Ishikawa (cell line): ENCODE measurements around the gene KASH5.

ENCODE experiments used
- CEBPB ChIP-seq: IDR thresholded peaks from 2 replicates; pipeline ENCODE4 v1.6.1; 2012
- EGR1 ChIP-seq: IDR thresholded peaks from 2 replicates; pipeline ENCODE4 v1.6.1; 2012
- EP300 ChIP-seq: IDR thresholded peaks from 2 replicates; pipeline ENCODE4 v1.6.1; 2012; ENCODE audit warnings: borderline replicate concordance
- FOXM1 ChIP-seq: IDR thresholded peaks from 2 replicates; pipeline ENCODE4 v1.6.1; 2012; ENCODE audit warnings: low read depth, borderline replicate concordance
- RAD21 ChIP-seq: IDR thresholded peaks from 2 replicates; pipeline ENCODE4 v1.6.1; 2012; ENCODE audit warnings: low read depth
- TAF1 ChIP-seq: IDR thresholded peaks from 2 replicates; pipeline ENCODE4 v1.6.1; 2012; ENCODE audit warnings: low read depth, mild to moderate bottlenecking
- TCF12 ChIP-seq: IDR thresholded peaks from 2 replicates; pipeline ENCODE4 v1.6.1; 2012; ENCODE audit warnings: low read depth
- YY1 ChIP-seq: IDR thresholded peaks from 2 replicates; pipeline ENCODE4 v1.6.1; 2012; ENCODE audit warnings: low read depth
- ZBTB7A ChIP-seq: IDR thresholded peaks from 2 replicates; pipeline ENCODE4 v1.6.1; 2012; ENCODE audit warnings: low read depth
- TF ChIP-seq, protein P1 (sequence below): IDR thresholded peaks from 2 replicates; pipeline ENCODE4 v1.6.1; 2012
- TF ChIP-seq, protein P2 (sequence below): IDR thresholded peaks from 2 replicates; pipeline ENCODE4 v1.6.1; 2012; ENCODE audit warnings: low read depth, mild to moderate bottlenecking
- TF ChIP-seq, protein P3 (sequence below): IDR thresholded peaks from 2 replicates; pipeline ENCODE4 v1.6.1; 2012

DNA sequence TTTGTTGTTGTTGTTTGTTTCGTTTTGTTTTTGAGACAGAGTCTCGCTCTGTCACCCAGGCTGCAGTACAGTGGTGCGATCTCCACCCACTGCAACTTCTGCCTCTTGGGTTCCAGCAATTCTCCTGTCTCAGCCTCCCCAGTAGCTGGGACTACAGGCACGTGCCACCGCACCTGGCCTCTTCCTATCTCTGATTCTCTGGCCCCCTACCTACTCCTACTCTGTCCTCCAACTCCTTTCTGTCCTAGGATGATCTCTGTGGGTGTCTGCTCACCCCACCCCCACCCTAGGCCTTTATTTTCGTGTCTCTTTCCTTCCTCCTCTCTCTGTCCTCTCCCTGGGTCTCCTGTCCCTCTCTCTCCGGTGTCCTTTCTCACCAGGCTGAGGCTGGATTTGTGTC, 62.4 kb downstream of the KASH5 start:
- TF ChIP-seq TAF1: no peak
- no peak for TF ChIP-seq TCF12
- TF ChIP-seq EP300: no peak
- TF ChIP-seq, protein P1, sequence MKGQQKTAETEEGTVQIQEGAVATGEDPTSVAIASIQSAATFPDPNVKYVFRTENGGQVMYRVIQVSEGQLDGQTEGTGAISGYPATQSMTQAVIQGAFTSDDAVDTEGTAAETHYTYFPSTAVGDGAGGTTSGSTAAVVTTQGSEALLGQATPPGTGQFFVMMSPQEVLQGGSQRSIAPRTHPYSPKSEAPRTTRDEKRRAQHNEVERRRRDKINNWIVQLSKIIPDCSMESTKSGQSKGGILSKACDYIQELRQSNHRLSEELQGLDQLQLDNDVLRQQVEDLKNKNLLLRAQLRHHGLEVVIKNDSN: no peak
- TF ChIP-seq, protein P2, sequence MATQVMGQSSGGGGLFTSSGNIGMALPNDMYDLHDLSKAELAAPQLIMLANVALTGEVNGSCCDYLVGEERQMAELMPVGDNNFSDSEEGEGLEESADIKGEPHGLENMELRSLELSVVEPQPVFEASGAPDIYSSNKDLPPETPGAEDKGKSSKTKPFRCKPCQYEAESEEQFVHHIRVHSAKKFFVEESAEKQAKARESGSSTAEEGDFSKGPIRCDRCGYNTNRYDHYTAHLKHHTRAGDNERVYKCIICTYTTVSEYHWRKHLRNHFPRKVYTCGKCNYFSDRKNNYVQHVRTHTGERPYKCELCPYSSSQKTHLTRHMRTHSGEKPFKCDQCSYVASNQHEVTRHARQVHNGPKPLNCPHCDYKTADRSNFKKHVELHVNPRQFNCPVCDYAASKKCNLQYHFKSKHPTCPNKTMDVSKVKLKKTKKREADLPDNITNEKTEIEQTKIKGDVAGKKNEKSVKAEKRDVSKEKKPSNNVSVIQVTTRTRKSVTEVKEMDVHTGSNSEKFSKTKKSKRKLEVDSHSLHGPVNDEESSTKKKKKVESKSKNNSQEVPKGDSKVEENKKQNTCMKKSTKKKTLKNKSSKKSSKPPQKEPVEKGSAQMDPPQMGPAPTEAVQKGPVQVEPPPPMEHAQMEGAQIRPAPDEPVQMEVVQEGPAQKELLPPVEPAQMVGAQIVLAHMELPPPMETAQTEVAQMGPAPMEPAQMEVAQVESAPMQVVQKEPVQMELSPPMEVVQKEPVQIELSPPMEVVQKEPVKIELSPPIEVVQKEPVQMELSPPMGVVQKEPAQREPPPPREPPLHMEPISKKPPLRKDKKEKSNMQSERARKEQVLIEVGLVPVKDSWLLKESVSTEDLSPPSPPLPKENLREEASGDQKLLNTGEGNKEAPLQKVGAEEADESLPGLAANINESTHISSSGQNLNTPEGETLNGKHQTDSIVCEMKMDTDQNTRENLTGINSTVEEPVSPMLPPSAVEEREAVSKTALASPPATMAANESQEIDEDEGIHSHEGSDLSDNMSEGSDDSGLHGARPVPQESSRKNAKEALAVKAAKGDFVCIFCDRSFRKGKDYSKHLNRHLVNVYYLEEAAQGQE: no peak
- TF ChIP-seq CEBPB: no peak
- no peak for TF ChIP-seq RAD21
- TF ChIP-seq EGR1: no peak
- TF ChIP-seq YY1: no peak
- TF ChIP-seq, protein P3, sequence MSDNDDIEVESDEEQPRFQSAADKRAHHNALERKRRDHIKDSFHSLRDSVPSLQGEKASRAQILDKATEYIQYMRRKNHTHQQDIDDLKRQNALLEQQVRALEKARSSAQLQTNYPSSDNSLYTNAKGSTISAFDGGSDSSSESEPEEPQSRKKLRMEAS: no peak
- TF ChIP-seq ZBTB7A: no peak
- no peak for TF ChIP-seq FOXM1
